Activated gamma-delta T cell (primary cell): Measurements from ENCODE around the gene KCTD20.

Experiments
- DNase-seq: peaks from one replicate; lab custom pipeline; 2025; lab: John Stamatoyannopoulos, UW

The KCTD20 gene

GRCh38 chr6:36536873-36537547 is 94.2 kb downstream of the KCTD20 start:
- no peak for DNase-seq

GRCh38 chr6:36539814-36540568 is 97.2 kb downstream of the KCTD20 start:
- no peak for DNase-seq
